T-helper 17 cell (primary cell): ENCODE measurements around the gene PRELID1. TPM values are rescaled to one million over a fixed set of nuclear protein-coding genes. Genes with fewer than 3 reads are reported as not detected.
"Not testable (repeated sequence)": the region's sequence is repeated elsewhere in the genome, so short reads cannot be mapped to it uniquely, and the experiment has no call there.

Experiments
- ATAC-seq: fragments of 150-1000 bp; cut with Tn5 transposase; 2 replicates; pipeline ENCODE4 v1.10.0; 2021; ENCODE audit warnings: mild to moderate bottlenecking, moderate library complexity
- DNase-seq, 3 donors: peaks; one replicate each; pipeline versions ENCODE4 v3.0.0 to v3.0.0-alpha.2; 2020 to 2021
- H3K9me3 ChIP-seq: one replicate; pipeline ENCODE4 v1.7.0; 2013; ENCODE audit warnings: low read length, mild to moderate bottlenecking; ENCODE audit not compliant: control insufficient read depth, poor library complexity, severe bottlenecking
- H3K27ac Mint-ChIP-seq: one replicate; pipeline ENCODE4 v1.8.0; 2022; ENCODE audit warnings: mild to moderate bottlenecking, moderate library complexity, mixed read lengths
- H3K27me3 Mint-ChIP-seq: one replicate; pipeline ENCODE4 v1.8.0; 2022; ENCODE audit warnings: mixed read lengths
- H3K36me3 Mint-ChIP-seq: one replicate; pipeline ENCODE4 v1.8.0; 2022; ENCODE audit warnings: low read depth, mixed read lengths
- H3K4me1 Mint-ChIP-seq: one replicate; pipeline ENCODE4 v1.8.0; 2022; ENCODE audit warnings: mild to moderate bottlenecking, mixed read lengths
- H3K4me3 Mint-ChIP-seq: one replicate; pipeline ENCODE4 v1.8.0; 2022; ENCODE audit warnings: mild to moderate bottlenecking, moderate library complexity, mixed read lengths
- total RNA-seq, 4 donors: library from RNA in 2 of 4; stranded (reverse) in 2 of 4; gene quantifications; one replicate each; pipeline ENCODE4 v1.2.3 and lab custom pipeline; 2022 to 2026

The PRELID1 gene
- total RNA-seq (10 to 100 TPM; 44.9 to 55.8 TPM), total RNA-seq (lab: John Stamatoyannopoulos, UW) (35.1 to 89.3 reads per million in 2 donors)

GRCh38 chr5:177303121-177303924, at the start of gene PRELID1, which contains the start of gene RAB24:
Gene PRELID1, plus strand, starts transcription at chr5:177303799. Its CDS starts 187 bp downstream, at chr5:177303986.
Gene RAB24, minus strand, starts transcription at chr5:177303719. Its CDS starts 431 bp downstream, at chr5:177303288.
- Mint-ChIP-seq H3K4me1 (peaks cover 50% of the 10 kb centered on the region), H3K27me3 (no peaks in the 10 kb centered on the region), H3K27ac (peak within 1 kb of the TSS; percentile 89), H3K4me3 (peak within 1 kb of the TSS; percentile 93), H3K36me3 (no peaks in the 10 kb centered on the region)
- H3K9me3 ChIP-seq, result no peaks in the 10 kb centered on the region
- peak; percentile 82 to 87 (median 85) for DNase-seq
- ATAC-seq, result peak; percentile 70

GRCh38 chr5:177256296-177256695, 47.3 kb upstream of the PRELID1 start:
- ATAC-seq (no peak), DNase-seq (no peak)
- no peaks in the 10 kb centered on the region for H3K9me3 ChIP-seq
- Mint-ChIP-seq H3K4me3 (no peak overlapping the region), H3K36me3 (peaks cover 12% of the 10 kb centered on the region), H3K27me3 (no peaks in the 10 kb centered on the region), H3K4me1 (peaks cover 7% of the 10 kb centered on the region), H3K27ac (peak overlapping the region; percentile 73)

- H3K4me1 Mint-ChIP-seq, result not testable (repeated sequence)
Observed at GRCh38 chr5:177258711-177259110, 44.9 kb upstream of the PRELID1 start.

GRCh38 chr5:177260961-177261360, 42.6 kb upstream of the PRELID1 start:
- Mint-ChIP-seq H3K4me3 (no peak overlapping the region), H3K4me1 (peaks cover 3% of the 10 kb centered on the region), H3K27me3 (no peaks in the 10 kb centered on the region), H3K27ac (peak overlapping the region; percentile 65), H3K36me3 (peaks cover 5% of the 10 kb centered on the region)
- no peaks in the 10 kb centered on the region for H3K9me3 ChIP-seq
- DNase-seq (no peak), ATAC-seq (no peak)

More at GRCh38 chr5:177258711-177259110, 44.9 kb upstream of the PRELID1 start:
- not testable (repeated sequence) for H3K36me3 Mint-ChIP-seq, H3K27ac Mint-ChIP-seq, H3K4me3 Mint-ChIP-seq, DNase-seq, H3K9me3 ChIP-seq, H3K27me3 Mint-ChIP-seq, ATAC-seq

GRCh38 chr5:177261510-177261909, 42.1 kb upstream of the PRELID1 start:
- Mint-ChIP-seq H3K4me3 (no peak overlapping the region), H3K27me3 (no peaks in the 10 kb centered on the region), H3K4me1 (peaks cover 3% of the 10 kb centered on the region), H3K27ac (no peak overlapping the region), H3K36me3 (peaks cover 5% of the 10 kb centered on the region)
- H3K9me3 ChIP-seq, result no peaks in the 10 kb centered on the region
- DNase-seq (no peak), ATAC-seq (no peak)

GRCh38 chr5:177264178-177264577, 39.4 kb upstream of the PRELID1 start:
- Mint-ChIP-seq H3K36me3 (peaks cover 8% of the 10 kb centered on the region), H3K4me3 (no peak overlapping the region), H3K4me1 (peaks cover 3% of the 10 kb centered on the region), H3K27me3 (no peaks in the 10 kb centered on the region), H3K27ac (no peak overlapping the region)
- DNase-seq (no peak), ATAC-seq (no peak)
- no peaks in the 10 kb centered on the region for H3K9me3 ChIP-seq

- H3K4me3 Mint-ChIP-seq, result no peak overlapping the region
- H3K36me3 Mint-ChIP-seq, result peaks cover 12% of the 10 kb centered on the region
- peaks cover 3% of the 10 kb centered on the region for H3K4me1 Mint-ChIP-seq
- ATAC-seq (no peak), DNase-seq (no peak)
- H3K27ac Mint-ChIP-seq, result no peak overlapping the region
- H3K27me3 Mint-ChIP-seq, result no peaks in the 10 kb centered on the region
- H3K9me3 ChIP-seq, result no peaks in the 10 kb centered on the region
Observed at GRCh38 chr5:177265395-177265794, 38.2 kb upstream of the PRELID1 start.

GRCh38 chr5:177269232-177269895, 34.2 kb upstream of the PRELID1 start:
- Mint-ChIP-seq H3K27ac (peak overlapping the region; percentile 4), H3K4me1 (peaks cover 12% of the 10 kb centered on the region), H3K27me3 (no peaks in the 10 kb centered on the region), H3K4me3 (no peak overlapping the region), H3K36me3 (peaks cover 17% of the 10 kb centered on the region)
- H3K9me3 ChIP-seq, result no peaks in the 10 kb centered on the region
- no peak for ATAC-seq
- no peak for DNase-seq

GRCh38 chr5:177269976-177270375, 33.6 kb upstream of the PRELID1 start:
- peak overlapping the region; percentile 41 for H3K27ac Mint-ChIP-seq
- DNase-seq, result no peak
- H3K36me3 Mint-ChIP-seq, result peaks cover 17% of the 10 kb centered on the region
- no peaks in the 10 kb centered on the region for H3K27me3 Mint-ChIP-seq
- H3K4me3 Mint-ChIP-seq, result no peak overlapping the region
- H3K4me1 Mint-ChIP-seq, result peaks cover 12% of the 10 kb centered on the region
- ATAC-seq, result no peak
- H3K9me3 ChIP-seq, result no peaks in the 10 kb centered on the region

GRCh38 chr5:177270653-177271052, 32.9 kb upstream of the PRELID1 start:
- H3K4me1 Mint-ChIP-seq, result peaks cover 12% of the 10 kb centered on the region
- DNase-seq (no peak), ATAC-seq (no peak)
- peaks cover 17% of the 10 kb centered on the region for H3K36me3 Mint-ChIP-seq
- no peaks in the 10 kb centered on the region for H3K9me3 ChIP-seq
- no peak overlapping the region for H3K4me3 Mint-ChIP-seq
- H3K27me3 Mint-ChIP-seq, result no peaks in the 10 kb centered on the region
- H3K27ac Mint-ChIP-seq, result peak overlapping the region; percentile 41

- ATAC-seq (no peak), DNase-seq (no peak)
- Mint-ChIP-seq H3K4me1 (peaks cover 12% of the 10 kb centered on the region), H3K27ac (peak overlapping the region; percentile 41), H3K36me3 (peaks cover 17% of the 10 kb centered on the region), H3K4me3 (no peak overlapping the region), H3K27me3 (no peaks in the 10 kb centered on the region)
- H3K9me3 ChIP-seq, result no peaks in the 10 kb centered on the region
Observed at GRCh38 chr5:177271113-177271512, 32.5 kb upstream of the PRELID1 start.

- DNase-seq, result no peak
- Mint-ChIP-seq H3K27me3 (no peaks in the 10 kb centered on the region), H3K27ac (peak overlapping the region; percentile 74), H3K4me3 (peak overlapping the region; percentile 5), H3K4me1 (peaks cover 12% of the 10 kb centered on the region), H3K36me3 (peaks cover 10% of the 10 kb centered on the region)
- ATAC-seq, result no peak
- no peaks in the 10 kb centered on the region for H3K9me3 ChIP-seq
Observed at GRCh38 chr5:177275883-177276282, 27.7 kb upstream of the PRELID1 start.

- no peak overlapping the region for H3K4me3 Mint-ChIP-seq
- H3K4me1 Mint-ChIP-seq, result peaks cover 9% of the 10 kb centered on the region
- DNase-seq (no peak), ATAC-seq (no peak)
- no peaks in the 10 kb centered on the region for H3K9me3 ChIP-seq
- H3K36me3 Mint-ChIP-seq, result peaks cover 10% of the 10 kb centered on the region
- H3K27me3 Mint-ChIP-seq, result no peaks in the 10 kb centered on the region
- peak overlapping the region; percentile 74 for H3K27ac Mint-ChIP-seq
Observed at GRCh38 chr5:177276886-177277285, 26.7 kb upstream of the PRELID1 start.
